ENCODE measurements around the gene NOX5. TPM values are rescaled to one million over a fixed set of nuclear protein-coding genes. Genes with fewer than 3 reads are reported as not detected.

Gene NOX5
- total and polyA plus RNA-seq, 10 of the 15 experiments (the other 5 are each of a cell fraction or from before 2014, with no cell fraction given) = not detected

GRCh38 chr15:69059557-69059943 lies 45.1 kb downstream of the NOX5 start (continued):
- TF ChIP-seq, protein P1, sequence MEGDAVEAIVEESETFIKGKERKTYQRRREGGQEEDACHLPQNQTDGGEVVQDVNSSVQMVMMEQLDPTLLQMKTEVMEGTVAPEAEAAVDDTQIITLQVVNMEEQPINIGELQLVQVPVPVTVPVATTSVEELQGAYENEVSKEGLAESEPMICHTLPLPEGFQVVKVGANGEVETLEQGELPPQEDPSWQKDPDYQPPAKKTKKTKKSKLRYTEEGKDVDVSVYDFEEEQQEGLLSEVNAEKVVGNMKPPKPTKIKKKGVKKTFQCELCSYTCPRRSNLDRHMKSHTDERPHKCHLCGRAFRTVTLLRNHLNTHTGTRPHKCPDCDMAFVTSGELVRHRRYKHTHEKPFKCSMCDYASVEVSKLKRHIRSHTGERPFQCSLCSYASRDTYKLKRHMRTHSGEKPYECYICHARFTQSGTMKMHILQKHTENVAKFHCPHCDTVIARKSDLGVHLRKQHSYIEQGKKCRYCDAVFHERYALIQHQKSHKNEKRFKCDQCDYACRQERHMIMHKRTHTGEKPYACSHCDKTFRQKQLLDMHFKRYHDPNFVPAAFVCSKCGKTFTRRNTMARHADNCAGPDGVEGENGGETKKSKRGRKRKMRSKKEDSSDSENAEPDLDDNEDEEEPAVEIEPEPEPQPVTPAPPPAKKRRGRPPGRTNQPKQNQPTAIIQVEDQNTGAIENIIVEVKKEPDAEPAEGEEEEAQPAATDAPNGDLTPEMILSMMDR (IDR thresholded peaks at IDR 0.05 in 2 of 3, conservative IDR thresholded peaks at IDR 0.05 in 1 of 3; ENCODE audit: control insufficient read depth in 2 of 3, extremely low read depth in 1 of 3, insufficient read depth in 1 of 3, low read depth in 3 of 3, low read length in 3 of 3) = no peak
- TF ChIP-seq MEF2A (IDR thresholded peaks at IDR 0.05; ENCODE audit: insufficient read depth, low read depth, low read length) = no peak
- TF ChIP-seq CEBPB (IDR thresholded peaks at IDR 0.05; ENCODE audit: borderline replicate concordance in 1 of 2, low read depth in 2 of 2, low read length in 2 of 2) = no peak
- TF ChIP-seq, protein P2, sequence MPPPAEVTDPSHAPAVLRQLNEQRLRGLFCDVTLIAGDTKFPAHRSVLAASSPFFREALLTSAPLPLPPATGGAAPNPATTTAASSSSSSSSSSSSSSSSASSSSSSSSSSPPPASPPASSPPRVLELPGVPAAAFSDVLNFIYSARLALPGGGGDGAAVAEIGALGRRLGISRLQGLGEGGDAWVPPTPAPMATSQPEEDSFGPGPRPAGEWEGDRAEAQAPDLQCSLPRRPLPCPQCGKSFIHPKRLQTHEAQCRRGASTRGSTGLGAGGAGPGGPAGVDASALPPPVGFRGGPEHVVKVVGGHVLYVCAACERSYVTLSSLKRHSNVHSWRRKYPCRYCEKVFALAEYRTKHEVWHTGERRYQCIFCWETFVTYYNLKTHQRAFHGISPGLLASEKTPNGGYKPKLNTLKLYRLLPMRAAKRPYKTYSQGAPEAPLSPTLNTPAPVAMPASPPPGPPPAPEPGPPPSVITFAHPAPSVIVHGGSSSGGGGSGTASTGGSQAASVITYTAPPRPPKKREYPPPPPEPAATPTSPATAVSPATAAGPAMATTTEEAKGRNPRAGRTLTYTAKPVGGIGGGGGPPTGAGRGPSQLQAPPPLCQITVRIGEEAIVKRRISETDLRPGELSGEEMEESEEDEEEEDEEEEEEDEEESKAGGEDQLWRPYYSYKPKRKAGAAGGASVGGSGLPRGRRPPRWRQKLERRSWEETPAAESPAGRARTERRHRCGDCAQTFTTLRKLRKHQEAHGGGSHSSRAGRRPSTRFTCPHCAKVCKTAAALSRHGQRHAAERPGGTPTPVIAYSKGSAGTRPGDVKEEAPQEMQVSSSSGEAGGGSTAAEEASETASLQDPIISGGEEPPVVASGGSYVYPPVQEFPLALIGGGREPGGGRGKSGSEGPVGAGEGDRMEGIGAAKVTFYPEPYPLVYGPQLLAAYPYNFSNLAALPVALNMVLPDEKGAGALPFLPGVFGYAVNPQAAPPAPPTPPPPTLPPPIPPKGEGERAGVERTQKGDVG (CRISPR knock-in tag; IDR thresholded peaks at IDR 0.05) = no peak
- TF ChIP-seq FOXM1 (IDR thresholded peaks at IDR 0.05; ENCODE audit: low read depth, low read length) = no peak
- no peak for TF ChIP-seq NFXL1 (IDR thresholded peaks at IDR 0.05; ENCODE audit: borderline replicate concordance)
- no peak for TF ChIP-seq SRF (IDR thresholded peaks at IDR 0.05; ENCODE audit: low read depth in 2 of 2, low read length in 2 of 2)
